Lung (tissue), 12 donors: ENCODE results near the gene TRIM56. TPM values are rescaled to one million over a fixed set of nuclear protein-coding genes. Genes with fewer than 3 reads are reported as not detected.

ENCODE experiments used
- ATAC-seq: fragments of 200-7000 bp; cut with Tn5 transposase; one replicate; pipeline ENCODE4 v1.9.1; 2020; ENCODE audit warnings: moderate number of reproducible peaks; ENCODE audit not compliant: insufficient read depth, low FRiP score
- DNase-seq, 3 donors: peaks; one replicate each; pipeline ENCODE4 v3.0.0-alpha.2; 2013 to 2017
- H3K27ac ChIP-seq, 2 donors: one replicate each; pipeline ENCODE4 v1.5.1; 2013; ENCODE audit warnings: mild to moderate bottlenecking in 2 of 2, moderate library complexity in 2 of 2, control low read depth in 1 of 2, inconsistent platforms in 1 of 2, low read depth in 1 of 2, low read length in 1 of 2
- H3K27me3 ChIP-seq, 3 donors: one replicate each; pipeline ENCODE4 v1.5.1; 2013; ENCODE audit warnings: low read length in 2 of 3; ENCODE audit not compliant: control insufficient read depth in 3 of 3, insufficient read depth in 3 of 3
- H3K36me3 ChIP-seq, 4 donors: one replicate each; pipeline ENCODE4 v1.5.1; 2013; ENCODE audit warnings: low read length in 4 of 4, mild to moderate bottlenecking in 1 of 4, moderate library complexity in 1 of 4; ENCODE audit not compliant: control insufficient read depth in 4 of 4, insufficient read depth in 4 of 4
- H3K4me1 ChIP-seq, 5 donors: one replicate each; pipeline ENCODE4 v1.5.1; 2013; ENCODE audit warnings: low read length in 5 of 5, mild to moderate bottlenecking in 2 of 5, moderate library complexity in 1 of 5; ENCODE audit not compliant: control insufficient read depth in 5 of 5, insufficient read depth in 5 of 5
- H3K4me3 ChIP-seq: one replicate; pipeline ENCODE4 v1.5.1; 2013; ENCODE audit warnings: mild to moderate bottlenecking, control low read depth, moderate library complexity
- H3K9ac ChIP-seq, 2 donors: one replicate each; pipeline ENCODE4 v1.5.1; 2013; ENCODE audit warnings: low read length in 2 of 2, control low read depth in 1 of 2; ENCODE audit not compliant: insufficient read depth in 1 of 2
- H3K9me3 ChIP-seq, 4 donors: one replicate each; pipeline ENCODE4 v1.5.1; 2013; ENCODE audit warnings: low read length in 3 of 4, mild to moderate bottlenecking in 1 of 4, moderate library complexity in 1 of 4; ENCODE audit not compliant: control insufficient read depth in 4 of 4, insufficient read depth in 3 of 4
- CTCF ChIP-seq: IDR thresholded peaks from 2 replicates; pipeline ENCODE4 v1.5.1; 2012; ENCODE audit warnings: mild to moderate bottlenecking; ENCODE audit errors: control extremely low read depth, extremely low read depth
- WGBS, 2 donors: extraction: QIAGEN DNeasy Blood & Tissue Kit; methylation state at CpG; one replicate each; pipeline ENCODE4 v1.1.7; 2013; 5-methylcytosine and 5-hydroxymethylcytosine counted together
- polyA plus RNA-seq, 2 donors: library from polyadenylated mRNA; stranded (reverse); fragments of 200-250 nt; gene quantifications; one replicate each; pipeline ENCODE4 v1.2.1, GENCODE V29; 2013
- total RNA-seq, 2 donors: library from RNA; depleted of rRNA in 1 of 2; stranded (reverse); fragments of >200 nt in 1 of 2; gene quantifications; one replicate each; pipeline ENCODE4 v1.2.1, GENCODE V29; 2014 to 2021
- donor health status: control.
- donor health status: control.
- donor health status: Bipolar disorder and iron deficiency.
- donor health status: healthy.
- donor health status: DM: yes; HTN: yes; CAD: no.

Gene TRIM56
- total and polyA plus RNA-seq, 4 donors = 14.4 to 56.6 (median 24.1) TPM

DNA sequence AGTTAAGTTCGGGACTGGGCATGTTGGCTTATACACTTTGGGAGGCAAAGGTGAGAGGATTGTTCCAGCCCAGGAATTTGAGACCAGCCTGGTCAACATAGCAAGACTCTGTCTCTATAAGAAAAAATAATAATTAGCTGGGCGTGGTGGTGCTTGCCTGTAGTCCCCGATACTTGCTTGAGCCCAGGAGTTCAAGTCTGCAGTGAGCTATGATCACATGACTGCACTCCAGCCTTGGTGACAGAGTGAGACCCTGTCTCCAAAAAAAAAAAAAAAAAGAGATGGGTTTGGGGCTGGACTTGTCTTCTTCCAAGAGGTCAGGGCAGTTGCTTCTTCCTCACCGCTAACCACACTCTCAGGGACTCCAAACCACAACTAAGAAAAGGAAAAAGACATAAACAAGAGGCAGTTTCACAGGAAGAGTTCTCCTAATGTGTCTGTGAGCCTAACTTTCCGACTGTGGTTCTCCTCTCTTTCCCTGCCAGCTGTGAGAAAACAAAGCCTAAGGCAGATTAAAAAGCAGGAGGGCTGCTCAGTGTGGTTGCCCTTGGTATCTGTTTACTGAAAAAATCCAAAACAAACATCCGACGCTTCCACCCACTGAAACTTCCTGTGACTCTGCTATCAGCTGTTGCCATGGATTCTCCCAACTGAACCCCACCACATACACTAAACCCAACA is 39.2 kb downstream of the TRIM56 start:
- Histone ChIP-seq H3K4me3 (no peak overlapping the region), H3K4me1 (peaks cover 9 to 31% (median 20%) of the 10 kb centered on the region in 5 donors), H3K9me3 (no peaks in the 10 kb centered on the region), H3K36me3 (peaks cover 0 to 3% (median 0%) of the 10 kb centered on the region in 4 donors), H3K27ac (peak overlapping the region; percentile 36 to 94), H3K9ac (no peak overlapping the region), H3K27me3 (no peaks in the 10 kb centered on the region)
- peak; percentile 53 to 79 (median 75) for DNase-seq
- WGBS, 2 donors = 19 to 32% methylated on average over 7 of the region's 7 CpGs
- no peak for TF ChIP-seq CTCF
- no peak for ATAC-seq

- no peak for TF ChIP-seq CTCF
- no peak overlapping the region for H3K4me3 ChIP-seq
- peaks cover 9 to 34% (median 20%) of the 10 kb centered on the region in 5 donors for H3K4me1 ChIP-seq
- H3K36me3 ChIP-seq = peaks cover 0 to 3% (median 0%) of the 10 kb centered on the region in 4 donors
- no peak overlapping the region for H3K9ac ChIP-seq
- no peak for ATAC-seq
- H3K27me3 ChIP-seq = no peaks in the 10 kb centered on the region
- WGBS, 2 donors = 27 to 40% methylated on average over 15 of the region's 15 CpGs
- DNase-seq = peak; percentile 61 to 63 (median 62)
- H3K27ac ChIP-seq = peak overlapping the region; percentile 72 to 79
- H3K9me3 ChIP-seq = no peaks in the 10 kb centered on the region
Observed at GRCh38 chr7:101125989-101126650, 40.8 kb downstream of the TRIM56 start.

DNA sequence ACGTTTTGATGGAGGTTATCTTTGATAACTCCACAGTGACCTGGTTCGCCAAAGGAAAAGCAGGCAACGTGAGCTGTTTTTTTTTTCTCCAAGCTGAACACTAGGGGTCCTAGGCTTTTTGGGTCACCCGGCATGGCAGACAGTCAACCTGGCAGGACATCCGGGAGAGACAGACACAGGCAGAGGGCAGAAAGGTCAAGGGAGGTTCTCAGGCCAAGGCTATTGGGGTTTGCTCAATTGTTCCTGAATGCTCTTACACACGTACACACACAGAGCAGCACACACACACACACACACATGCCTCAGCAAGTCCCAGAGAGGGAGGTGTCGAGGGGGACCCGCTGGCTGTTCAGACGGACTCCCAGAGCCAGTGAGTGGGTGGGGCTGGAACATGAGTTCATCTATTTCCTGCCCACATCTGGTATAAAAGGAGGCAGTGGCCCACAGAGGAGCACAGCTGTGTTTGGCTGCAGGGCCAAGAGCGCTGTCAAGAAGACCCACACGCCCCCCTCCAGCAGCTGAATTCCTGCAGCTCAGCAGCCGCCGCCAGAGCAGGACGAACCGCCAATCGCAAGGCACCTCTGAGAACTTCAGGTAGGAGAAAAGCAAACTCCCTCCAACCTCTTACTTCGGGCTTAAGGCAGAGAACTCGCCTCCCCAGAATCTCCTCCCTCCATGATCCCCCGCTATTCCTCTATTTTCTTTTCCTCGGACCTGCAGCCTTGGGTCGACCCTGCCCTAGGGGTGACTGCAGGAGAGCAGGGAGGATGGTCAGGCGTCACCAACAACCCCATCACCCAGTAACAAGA is 41.6 kb downstream of the TRIM56 start, which contains the start of gene SERPINE1:
Gene SERPINE1, plus strand, starts transcription at position 454 of the 809 bp plus-strand sequence. CDS start 1,290 bp downstream, outside the sequence.
- no peak for TF ChIP-seq CTCF
- H3K9me3 ChIP-seq = no peaks in the 10 kb centered on the region
- peak within 1 kb of the TSS in 1 of 2 donors; percentile 38 for H3K9ac ChIP-seq
- WGBS, 2 donors = 4 to 5% methylated on average over 22 of the region's 22 CpGs
- no peaks in the 10 kb centered on the region for H3K27me3 ChIP-seq
- peaks cover 9 to 31% (median 20%) of the 10 kb centered on the region in 5 donors for H3K4me1 ChIP-seq
- peaks cover 0 to 3% (median 1%) of the 10 kb centered on the region in 4 donors for H3K36me3 ChIP-seq
- H3K27ac ChIP-seq = peak within 1 kb of the TSS; percentile 72 to 79
- peak; percentile 95 to 97 (median 96) for DNase-seq
- H3K4me3 ChIP-seq = peak within 1 kb of the TSS; percentile 50
- peak; percentile 85 for ATAC-seq
